Head of caudate nucleus (tissue), 42 donors: ENCODE data around the gene ZNF358.
A peak's percentile ranks its signal among the peaks of the same experiment; 100 is the strongest.

Source experiments
- DNase-seq, 42 donors: peaks; one replicate each; pipeline versions ENCODE4 v3.0.0 to v3.0.0-alpha.2; 2020 to 2021; ENCODE audit warnings: mixed read lengths in 7 of 42
- intact Hi-C: fragments of 100-400 bp; cut with DNase I; formaldehyde crosslinking; loops from one replicate; pipeline ENCODE4 v1.15.0; 2022

Gene ZNF358

DNA sequence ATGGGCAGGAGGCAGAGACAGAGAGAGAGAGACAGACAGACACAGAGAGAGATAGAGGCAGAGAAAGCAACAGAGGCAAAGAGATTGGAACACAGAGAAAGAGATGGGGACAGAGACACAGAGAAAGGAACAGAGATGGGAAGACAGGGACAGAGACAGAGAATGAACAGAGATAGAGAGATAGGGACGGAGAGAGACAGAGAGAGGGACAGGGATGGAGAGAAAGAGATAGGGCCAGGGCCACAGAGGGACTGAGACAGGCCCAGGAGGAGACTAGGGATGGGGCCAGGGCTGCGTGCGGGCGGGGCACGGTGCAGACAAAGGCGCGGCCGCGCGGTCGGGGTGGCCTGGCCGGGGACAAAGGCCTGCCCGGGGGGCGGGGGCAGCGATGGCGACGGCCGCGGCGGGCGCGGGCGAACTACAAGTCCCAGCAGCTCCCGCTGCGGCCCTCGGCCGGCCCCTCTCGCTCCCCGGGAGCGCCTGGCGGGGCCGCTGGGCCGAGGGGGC, at the start of gene ZNF358:
TSS of gene ZNF358 (plus strand) at position 459 of the 507 bp plus-strand sequence. CDS start 3,140 bp downstream, outside the sequence.
- intact Hi-C loops: no loop called here
- peak; percentile 72 to 94 (median 87) for DNase-seq

DNA sequence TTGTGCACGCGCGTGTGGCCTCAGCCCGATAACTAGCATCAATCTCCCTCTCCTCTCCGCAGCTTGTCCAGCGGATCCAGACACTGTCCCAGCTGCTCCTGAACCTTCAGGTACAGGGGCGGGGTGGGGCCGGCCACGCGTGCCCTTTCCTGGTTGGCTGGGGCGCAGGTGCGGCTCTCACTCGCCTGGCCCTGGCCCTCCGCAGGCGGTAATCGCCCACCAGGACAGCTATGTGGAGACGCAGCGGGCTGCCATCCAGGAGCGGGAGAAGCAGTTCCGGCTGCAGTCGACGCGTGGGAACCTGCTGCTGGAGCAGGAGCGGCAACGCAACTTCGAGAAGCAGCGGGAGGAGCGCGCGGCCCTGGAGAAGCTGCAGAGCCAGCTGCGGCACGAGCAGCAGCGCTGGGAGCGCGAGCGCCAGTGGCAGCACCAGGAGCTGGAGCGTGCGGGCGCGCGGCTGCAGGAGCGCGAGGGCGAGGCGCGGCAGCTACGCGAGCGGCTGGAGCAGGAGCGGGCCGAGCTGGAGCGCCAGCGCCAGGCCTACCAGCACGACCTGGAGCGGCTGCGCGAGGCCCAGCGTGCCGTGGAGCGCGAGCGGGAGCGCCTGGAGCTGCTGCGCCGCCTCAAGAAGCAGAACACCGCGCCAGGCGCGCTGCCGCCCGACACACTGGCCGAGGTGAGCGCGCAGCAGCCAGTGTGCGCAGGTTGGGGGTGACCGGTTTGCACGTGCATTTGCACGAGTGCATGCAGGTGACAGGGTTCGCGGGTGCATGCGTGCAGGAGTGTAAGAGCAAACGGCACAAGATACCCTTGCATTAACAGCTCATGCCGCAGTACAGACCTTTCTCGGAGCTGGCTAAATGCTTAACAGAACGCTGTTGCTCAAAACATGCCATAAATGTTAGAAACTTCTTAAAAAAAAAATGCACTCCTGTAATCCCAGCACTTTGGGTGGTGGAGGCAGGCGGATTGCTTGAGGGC, 48.6 kb upstream of the ZNF358 start:
- DNase-seq: no peak

DNA sequence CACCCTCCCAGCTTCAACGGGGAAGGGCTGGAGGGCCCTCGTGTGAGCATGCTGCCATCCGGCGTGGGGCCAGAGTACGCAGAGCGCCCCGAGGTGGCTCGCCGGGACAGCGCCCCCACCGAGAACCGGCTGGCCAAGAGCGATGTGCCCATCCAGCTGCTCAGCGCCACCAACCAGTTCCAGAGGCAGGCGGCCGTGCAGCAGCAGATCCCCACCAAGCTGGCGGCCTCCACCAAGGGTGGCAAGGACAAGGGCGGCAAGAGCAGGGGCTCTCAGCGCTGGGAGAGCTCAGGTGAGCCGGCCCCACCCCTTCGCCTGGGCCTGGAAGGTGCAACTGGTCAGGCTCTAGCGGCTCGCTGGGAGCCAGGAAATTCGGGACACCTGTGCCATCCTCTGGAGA, 47.1 kb upstream of the ZNF358 start:
- intact Hi-C loops: no loop called here
- DNase-seq: no peak

More for the DNA sequence above, 48.6 kb upstream of the ZNF358 start:
- intact Hi-C loops: no loop called here

DNA sequence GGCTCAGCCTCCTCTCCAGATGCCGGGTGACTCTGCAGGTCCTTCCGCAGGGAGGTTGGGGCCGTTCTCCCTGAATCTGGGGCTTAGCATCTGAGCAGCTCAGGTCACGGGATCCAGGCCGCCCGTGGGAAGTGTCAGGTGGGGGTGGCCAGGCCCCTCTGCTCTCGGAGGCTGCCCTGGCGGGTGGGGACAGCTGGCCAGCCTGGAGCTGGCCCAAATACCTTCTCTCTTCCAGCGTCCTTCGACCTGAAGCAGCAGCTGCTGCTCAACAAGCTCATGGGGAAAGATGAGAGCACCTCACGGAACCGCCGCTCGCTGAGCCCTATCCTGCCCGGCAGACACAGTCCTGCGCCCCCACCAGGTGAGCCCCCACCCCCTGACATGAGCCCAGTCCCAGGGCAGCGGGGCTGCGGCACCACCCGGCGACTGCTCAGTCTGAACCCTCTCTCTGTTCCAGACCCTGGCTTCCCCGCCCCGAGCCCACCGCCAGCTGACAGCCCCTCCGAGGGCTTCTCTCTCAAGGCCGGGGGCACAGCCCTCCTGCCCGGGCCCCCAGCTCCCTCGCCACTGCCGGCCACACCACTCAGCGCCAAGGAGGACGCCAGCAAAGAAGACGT, 46.1 kb upstream of the ZNF358 start:
- intact Hi-C loops: no loop called here
- no peak for DNase-seq

DNA sequence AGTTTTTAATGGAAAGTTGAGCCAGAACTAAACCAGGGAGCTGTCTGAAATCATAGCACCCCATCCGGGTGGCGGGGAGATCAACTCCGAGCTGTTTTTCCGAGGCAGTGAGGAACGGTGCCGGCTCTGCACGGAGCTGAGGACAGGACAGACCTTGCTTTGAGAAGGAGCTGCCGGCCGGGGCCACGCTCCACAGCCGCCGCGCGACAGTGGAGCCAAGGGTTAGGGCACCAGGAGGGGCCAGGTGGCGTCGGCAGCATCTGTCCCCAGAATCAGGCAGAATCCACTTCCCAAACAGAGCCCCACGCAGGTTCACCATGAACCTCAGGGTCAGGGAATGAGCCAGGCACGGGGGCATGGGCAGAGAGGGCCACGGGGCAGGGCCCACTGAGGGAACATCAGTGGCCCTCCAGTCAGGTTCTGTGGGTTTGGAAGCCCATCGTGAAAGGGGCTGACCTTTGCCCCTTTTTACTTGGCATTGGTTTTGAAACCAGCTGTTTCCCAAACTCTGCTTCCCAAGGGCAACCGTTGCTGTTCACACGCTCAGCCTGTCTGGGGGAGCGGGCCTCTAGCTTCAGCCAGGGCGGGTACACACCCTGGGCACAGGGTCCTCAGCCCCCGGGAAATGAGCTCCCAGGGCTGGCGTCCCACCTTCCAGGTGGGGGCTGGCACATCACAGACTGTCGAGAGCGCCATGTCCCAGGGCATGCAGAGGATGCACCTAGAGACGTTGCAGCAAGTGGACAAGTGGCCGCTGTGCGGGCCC, 45.2 kb upstream of the ZNF358 start:
- no peak for DNase-seq
- intact Hi-C loops: no loop called here

DNA sequence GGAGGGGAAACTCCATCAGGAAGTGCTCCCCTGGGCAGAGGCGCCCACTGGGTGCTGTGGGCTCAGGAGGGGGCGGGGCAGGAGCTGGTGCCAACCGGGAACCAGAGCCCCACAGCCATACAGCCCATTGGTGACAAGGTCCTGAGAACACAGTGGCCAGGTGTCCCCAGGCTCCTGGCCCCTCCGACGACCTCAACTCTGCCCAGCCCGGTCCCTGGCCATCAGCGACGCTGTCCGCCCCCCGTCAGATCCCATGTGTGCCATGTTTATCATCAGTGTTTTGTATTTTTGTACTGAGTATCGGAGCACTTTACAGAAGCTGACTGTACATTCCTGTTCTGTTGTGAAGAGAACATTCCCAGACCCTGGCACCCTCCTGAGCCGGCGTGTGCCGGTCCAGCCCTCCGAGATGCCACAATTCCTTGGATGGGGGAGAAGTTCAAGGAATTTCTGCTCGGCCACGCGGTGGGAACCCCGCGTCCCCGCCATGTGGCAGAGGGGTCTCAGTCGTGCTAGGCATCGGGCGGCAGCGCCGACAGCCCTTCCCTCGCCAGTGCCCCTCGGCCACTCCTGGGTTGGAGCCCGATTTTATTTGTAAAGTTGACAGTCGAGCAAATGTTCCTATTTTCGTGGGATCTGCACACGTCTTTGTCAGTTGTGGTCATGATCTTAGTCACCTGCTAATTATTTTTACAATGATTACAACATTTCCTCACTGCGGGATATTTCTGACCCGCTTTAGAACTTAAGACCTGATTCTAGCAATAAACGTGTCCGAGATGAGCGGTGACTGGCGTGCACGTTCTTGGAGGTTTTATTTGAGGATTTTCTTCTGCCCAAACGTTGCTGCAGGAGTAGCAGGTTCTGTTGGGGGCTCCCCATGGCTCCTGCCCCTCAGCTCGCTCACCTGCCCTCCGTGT, 43.9 kb upstream of the ZNF358 start:
- intact Hi-C loops: no loop called here
- DNase-seq: no peak

DNA sequence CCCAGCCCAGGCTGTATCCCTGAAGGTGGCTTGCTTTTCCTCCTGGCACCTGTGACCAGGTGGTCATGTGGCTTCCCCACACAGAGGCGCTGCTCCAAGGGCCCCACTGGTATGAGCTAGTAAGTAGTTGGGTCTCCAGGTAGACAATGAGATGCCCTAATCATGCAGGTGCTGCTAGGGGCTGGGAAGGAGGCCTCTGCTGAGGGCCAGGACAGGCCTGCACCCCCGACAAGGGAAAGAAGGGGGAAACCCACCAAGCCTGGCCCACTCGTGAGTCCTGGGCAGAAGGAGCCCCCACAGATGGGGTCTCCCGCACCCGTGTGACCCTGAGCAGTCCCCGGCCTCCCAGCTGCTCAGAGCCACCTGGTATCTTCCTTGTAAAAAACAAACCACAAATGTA, 40.2 kb upstream of the ZNF358 start:
- intact Hi-C loops: no loop called here
- DNase-seq: no peak

DNA sequence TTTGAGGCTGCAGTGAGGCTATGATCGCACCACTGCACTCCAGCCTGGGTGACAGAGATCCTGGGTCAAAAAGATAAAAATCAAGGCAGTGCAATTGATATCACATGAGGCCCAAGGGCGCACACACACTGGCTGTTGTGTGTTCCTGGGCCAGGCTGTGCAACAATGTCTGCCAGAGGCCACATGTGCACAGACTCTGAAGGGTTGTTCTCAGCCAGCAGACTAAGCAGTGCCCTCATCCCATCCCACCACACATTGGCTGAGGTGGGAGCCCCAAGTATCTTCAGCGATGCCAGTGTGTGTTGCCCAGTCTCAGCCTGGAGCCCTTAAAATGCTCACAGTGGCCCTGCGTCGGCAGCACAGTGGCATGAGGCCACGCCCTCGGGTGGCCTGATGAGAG, 39.7 kb upstream of the ZNF358 start:
- intact Hi-C loops: no loop called here
- DNase-seq: no peak

DNA sequence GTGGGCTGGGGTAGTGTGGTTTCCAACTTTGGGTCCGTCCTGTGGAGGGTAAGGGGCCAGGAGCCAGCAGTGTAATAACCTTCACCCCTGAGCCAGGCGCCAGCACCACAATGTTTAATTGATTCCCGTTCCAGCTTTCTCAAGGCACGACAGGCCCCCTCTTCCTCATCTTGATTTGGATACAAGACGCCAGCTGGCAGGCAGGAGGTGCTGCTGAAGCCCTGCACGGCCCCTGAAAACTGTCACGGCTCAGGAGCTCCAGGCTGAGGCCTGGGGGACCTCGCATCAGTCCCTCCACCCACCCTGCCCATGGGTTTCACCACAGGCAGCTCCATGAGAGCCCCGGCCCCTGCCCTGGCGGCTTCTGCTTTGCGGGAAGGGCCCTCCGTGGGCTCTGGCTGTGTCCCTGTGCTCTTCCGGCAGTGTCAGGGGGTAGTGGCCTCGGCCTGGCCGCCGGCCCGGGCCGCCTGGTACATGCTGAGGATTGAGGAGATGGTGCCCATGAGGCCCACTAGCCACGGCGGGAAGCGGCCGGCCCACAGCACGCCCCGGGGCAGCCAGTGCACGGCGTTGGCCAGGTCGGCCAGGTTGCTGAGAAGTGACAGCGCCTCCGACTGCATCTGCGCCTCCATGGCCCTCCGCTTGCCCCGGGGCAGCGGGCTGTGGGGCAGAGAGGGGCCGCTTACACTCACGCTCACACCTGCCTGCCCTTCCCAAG, 39.0 kb upstream of the ZNF358 start:
- intact Hi-C loops: no loop called here
- DNase-seq: no peak

DNA sequence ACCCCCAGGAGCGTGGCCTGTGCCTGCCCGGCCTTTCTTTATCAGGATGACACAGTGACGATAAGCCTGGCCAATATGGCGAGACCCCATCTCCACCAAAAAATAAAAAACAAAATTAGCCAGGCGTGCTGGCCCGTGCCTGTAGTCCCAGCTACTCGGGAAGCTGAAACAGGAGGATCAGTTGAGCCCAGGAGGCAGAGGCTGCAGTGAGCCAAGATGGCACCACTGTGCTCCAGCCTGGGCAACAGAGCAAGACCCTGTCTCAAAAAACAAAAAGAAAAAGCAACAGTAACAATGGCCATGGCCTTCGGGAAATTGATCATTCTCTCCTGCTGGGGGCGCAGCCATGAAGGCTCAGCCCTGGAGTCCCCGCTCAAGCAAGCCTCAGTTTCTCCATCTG, 38.1 kb upstream of the ZNF358 start:
- no peak for DNase-seq
- intact Hi-C loops: no loop called here

DNA sequence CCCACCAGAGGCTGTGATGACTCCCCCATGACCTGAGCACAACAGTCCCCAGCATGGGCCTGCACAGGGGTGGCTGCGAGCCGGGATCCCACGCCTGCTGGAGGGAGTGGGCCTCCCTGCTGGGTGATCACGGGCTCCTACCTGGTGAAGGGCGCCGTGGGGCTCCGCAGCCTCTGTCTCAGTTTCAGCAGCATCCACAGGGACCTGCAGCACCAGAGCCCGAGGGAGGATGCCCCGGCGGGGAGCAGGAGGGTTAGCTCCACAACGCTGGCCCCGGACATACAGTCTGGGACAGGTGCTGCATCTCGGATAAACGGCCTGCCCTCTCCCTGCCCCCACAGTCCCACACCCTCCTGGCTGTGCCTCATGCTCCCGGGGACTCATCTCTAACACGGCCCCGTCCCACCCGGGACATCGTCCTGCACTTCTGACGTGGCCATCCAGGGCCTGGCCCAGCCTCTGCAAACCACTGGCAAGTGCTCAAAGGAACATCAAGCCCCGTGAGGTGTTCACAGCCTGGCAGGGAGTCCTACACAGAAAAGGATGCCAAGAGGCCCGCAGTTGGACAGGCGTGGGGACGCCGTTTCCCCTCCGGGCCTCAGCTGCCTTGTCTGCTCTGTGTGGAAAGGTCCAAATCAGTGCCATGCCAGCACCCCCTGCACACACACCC, 37.6 kb upstream of the ZNF358 start:
- DNase-seq: no peak
- intact Hi-C loops: no loop called here

DNA sequence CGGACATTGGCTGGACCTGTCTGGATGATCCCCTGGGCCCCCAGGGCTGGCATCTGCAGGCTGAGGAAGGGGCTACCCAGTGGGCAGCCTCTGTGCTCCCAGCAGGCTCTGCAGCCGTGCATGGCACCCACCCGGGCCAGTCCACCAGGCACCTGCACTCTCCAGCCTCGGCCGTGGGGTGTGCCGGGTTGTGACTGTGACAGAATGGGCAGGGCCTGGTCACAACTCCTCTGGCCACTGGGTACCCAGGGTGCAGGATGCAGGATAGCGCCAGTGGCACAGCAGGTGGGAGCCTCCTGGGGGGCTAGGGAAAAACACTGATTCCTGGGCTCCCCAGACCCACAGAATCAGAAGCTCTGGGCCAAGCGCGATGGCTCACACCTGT, 37.1 kb upstream of the ZNF358 start:
- intact Hi-C loops: no loop called here
- DNase-seq: no peak

DNA sequence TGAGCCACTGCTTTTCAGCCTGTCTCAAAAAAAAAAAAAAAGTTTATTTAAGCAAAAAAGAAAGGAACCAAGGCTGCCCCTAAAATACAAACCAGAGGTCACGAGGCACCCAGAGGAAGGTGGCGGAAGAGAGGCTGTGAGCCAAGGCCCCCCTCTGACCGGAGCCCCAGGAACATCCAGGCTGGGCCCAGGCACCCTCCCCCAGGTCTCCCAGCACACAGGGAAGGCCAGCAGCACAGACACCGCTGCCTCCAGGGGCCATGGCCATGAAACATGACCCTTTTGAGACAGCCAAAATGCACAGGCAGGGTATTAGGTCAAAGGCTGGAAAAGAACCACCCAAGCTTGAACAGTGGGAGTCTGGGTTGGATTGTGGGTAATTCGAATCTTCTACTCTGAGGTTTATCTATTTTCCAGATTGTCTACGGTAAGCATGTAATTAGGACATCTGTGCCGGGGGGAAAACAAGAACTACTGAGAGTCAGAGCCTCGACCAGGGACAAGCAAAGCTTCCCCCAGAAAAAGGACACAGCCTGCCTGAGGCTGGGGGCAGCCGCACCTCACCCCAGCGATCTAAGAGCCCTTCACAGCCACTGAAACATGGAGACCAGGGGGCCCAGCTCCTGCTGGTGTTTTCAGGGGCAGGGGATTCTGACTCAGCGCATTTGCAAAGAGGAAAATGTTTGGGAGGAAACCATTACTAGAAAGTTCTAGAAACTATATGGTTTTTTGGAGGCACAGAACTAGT, 35.5 kb upstream of the ZNF358 start:
- intact Hi-C loops: no loop called here
- DNase-seq: peak in 14 of 42 donors; percentile 17 to 57 (median 39)

DNA sequence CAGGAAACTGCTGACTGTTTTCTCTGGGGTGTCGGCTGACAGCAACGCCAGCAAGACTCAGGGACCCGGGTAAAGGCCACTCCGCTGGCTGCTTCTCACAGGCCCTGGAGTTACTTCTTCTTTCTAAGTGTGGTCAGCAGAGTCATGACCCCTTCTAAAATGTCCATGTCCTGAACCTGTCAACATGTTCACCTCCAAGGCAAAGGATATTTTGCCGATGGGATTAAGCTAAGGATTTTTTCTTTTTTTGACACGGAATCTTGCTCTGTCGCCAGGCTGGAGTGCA, 35.0 kb upstream of the ZNF358 start:
- DNase-seq: peak in 2 of 42 donors; percentile 20 to 40
- intact Hi-C loops: no loop called here

DNA sequence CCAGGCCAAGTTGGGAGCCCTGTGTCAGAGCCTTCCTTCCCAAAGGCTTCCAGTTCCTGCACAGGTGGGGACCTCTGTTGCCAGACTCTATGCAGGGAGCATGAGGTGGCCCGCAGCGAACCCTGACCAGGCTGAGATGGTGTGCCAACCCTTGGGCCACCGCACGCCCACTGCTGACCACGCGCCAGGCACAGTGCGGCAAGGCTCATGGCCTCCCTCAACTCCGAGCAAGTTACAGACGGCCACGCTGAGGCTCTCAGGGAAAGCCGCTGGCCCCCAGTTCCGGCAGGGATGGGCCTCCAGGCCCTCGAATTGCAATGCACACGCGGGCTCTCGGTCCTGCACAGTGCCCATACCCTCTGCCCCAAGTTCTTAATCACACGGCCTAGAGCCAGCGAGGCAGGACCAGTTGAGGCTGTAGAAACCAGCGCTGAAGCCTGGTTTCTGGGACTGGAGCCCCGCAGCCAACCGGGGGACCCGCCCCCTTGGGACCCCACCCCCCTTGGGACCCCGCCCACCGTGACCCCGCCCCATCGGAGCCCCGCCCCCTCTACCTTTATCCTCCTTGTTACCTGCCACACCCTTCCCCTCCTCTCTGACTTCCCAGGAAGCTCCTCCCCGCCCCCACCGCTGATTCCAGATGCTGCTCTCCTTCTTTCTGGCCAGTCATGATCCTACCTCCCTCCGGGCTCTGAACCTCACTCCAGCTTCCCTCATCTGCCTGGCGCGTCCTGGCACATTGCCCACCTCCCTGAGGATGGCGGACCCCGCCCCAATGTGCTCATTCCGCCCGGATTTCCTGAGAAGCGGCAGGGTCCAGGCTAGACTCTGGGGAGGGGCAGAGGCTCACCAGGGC, 33.1 kb upstream of the ZNF358 start:
- DNase-seq: no peak
- intact Hi-C loops: no loop called here

DNA sequence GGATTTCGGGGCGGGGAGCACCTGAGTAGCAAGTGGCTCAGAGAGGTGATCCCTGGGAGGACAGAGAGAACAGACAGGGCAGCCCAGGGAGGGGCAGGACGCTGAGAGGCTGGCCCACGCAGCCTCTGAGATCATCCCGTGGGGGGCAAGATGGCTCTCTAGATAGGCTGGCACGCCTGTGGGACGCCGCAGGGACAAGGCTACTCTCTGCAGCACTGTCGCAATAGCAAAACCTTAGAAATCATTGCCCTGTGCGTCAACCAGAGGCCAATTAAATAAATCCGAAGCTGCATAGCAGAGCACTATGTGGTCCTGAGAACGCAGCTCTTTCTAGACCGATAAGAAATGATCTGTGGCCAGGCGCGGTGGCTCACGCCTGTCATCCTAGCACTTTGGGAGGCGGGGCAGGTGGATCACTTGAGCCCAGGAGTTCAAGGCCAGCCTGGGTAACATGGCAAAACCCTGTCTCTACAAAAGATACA, 32.1 kb upstream of the ZNF358 start:
- no peak for DNase-seq
- intact Hi-C loops: no loop called here
